Neural crest cell (in vitro differentiated cells): ENCODE measurements around the gene TRMT10C. TPM values are rescaled to one million over a fixed set of nuclear protein-coding genes. Genes with fewer than 3 reads are reported as not detected.
A peak's percentile ranks its signal among the peaks of the same experiment; 100 is the strongest.

Experiments
- DNase-seq: peaks from one replicate; pipeline ENCODE4 v3.0.0; 2021; ENCODE audit warnings: low read depth, mixed read lengths, low spot score
- H3K27ac Mint-ChIP-seq: one replicate; pipeline ENCODE4 v1.8.0; 2021; ENCODE audit warnings: mild to moderate bottlenecking, mixed read lengths; ENCODE audit not compliant: unreplicated experiment
- H3K27me3 Mint-ChIP-seq: 2 replicates; pipeline ENCODE4 v1.8.0; 2021; ENCODE audit warnings: low read depth, mild to moderate bottlenecking, mixed read lengths
- H3K36me3 Mint-ChIP-seq: 2 replicates; pipeline ENCODE4 v1.8.0; 2021; ENCODE audit warnings: low read depth, mild to moderate bottlenecking, mixed read lengths
- H3K4me1 Mint-ChIP-seq: 2 replicates; pipeline ENCODE4 v1.8.0; 2021; ENCODE audit warnings: mixed read lengths
- H3K4me3 Mint-ChIP-seq: one replicate; pipeline ENCODE4 v1.8.0; 2021; ENCODE audit warnings: mild to moderate bottlenecking, mixed read lengths
- H3K9me3 Mint-ChIP-seq: 2 replicates; pipeline ENCODE4 v1.8.0; 2021; ENCODE audit warnings: mixed read lengths
- total RNA-seq: library from RNA; stranded (reverse); gene quantifications from 2 replicates; pipeline ENCODE4 v1.2.1, GENCODE V29; 2021
- TF ChIP-seq, protein P1 (sequence below): fragments of 200-600 bp; sonication (generic); conservative IDR thresholded peaks from 2 replicates; pipeline ENCODE4 v1.5.0; 2021; ENCODE audit warnings: antibody characterized with exemption, mild to moderate bottlenecking

TRMT10C gene
- total RNA-seq, 1 donor from 2014 or later, result 28.9 TPM

DNA sequence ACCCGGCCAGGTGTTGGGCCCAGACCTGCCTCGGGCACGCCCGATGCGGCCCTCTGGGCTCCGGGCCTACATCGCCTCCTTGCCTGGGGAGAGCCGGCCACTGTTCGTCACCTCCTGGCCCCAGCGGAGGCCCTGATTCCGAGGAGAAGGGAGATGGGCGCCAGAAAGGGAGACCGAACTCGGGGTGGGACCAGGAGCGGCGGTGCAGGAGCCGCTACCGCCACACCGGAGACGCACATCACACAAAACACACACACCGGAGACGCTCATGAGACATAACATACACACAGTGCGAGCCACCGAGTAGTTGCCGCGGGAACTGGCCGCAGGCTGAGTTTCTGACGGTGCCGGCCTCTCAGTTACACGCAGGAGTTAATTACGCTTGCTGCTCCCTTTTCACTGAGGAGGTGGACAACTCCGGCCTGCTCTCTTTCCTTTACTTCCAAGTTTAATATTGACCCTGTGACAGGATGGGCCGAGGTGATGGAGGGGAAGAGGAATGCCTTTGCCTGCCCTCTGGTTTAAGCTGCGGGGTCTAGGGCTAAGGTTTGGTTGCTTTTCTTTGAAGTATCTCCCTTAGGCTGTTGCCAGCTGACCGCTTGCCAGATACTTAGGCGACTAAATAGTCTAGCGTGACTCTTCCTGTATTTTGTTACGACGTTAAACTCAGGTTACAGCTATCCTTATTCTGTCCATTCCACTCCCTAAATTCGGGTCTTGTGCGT is 12.9 kb downstream of the TRMT10C start:
- H3K36me3 Mint-ChIP-seq, result peaks cover 8% of the 10 kb centered on the region
- H3K9me3 Mint-ChIP-seq, result no peaks in the 10 kb centered on the region
- H3K27ac Mint-ChIP-seq, result peak overlapping the region; percentile 100
- H3K27me3 Mint-ChIP-seq, result no peaks in the 10 kb centered on the region
- TF ChIP-seq, protein P1, sequence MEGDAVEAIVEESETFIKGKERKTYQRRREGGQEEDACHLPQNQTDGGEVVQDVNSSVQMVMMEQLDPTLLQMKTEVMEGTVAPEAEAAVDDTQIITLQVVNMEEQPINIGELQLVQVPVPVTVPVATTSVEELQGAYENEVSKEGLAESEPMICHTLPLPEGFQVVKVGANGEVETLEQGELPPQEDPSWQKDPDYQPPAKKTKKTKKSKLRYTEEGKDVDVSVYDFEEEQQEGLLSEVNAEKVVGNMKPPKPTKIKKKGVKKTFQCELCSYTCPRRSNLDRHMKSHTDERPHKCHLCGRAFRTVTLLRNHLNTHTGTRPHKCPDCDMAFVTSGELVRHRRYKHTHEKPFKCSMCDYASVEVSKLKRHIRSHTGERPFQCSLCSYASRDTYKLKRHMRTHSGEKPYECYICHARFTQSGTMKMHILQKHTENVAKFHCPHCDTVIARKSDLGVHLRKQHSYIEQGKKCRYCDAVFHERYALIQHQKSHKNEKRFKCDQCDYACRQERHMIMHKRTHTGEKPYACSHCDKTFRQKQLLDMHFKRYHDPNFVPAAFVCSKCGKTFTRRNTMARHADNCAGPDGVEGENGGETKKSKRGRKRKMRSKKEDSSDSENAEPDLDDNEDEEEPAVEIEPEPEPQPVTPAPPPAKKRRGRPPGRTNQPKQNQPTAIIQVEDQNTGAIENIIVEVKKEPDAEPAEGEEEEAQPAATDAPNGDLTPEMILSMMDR, result no peak
- peak; percentile 38 for DNase-seq
- H3K4me3 Mint-ChIP-seq, result peak overlapping the region; percentile 95
- peaks cover 34% of the 10 kb centered on the region for H3K4me1 Mint-ChIP-seq

DNA sequence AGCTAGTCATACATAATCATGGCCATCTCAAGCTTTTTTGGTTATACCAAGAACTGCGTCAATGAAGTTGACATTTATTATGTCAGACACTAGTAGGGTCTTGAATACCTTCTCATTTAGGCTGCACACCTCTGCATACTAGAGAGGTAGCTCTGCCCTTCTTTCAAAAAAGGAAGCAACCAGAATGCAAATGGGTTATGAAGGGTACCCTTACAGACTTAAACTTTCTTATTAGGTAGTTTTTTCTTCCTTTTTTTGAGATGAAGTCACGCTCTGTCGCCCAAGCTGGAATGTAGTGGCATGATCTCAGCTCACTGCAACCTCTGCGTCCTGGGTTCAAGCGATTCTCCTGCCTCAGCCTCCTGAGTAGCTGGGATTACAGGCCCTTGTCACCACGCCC is 15.6 kb downstream of the TRMT10C start:
- Mint-ChIP-seq H3K4me3 (peak overlapping the region; percentile 44), H3K27me3 (no peaks in the 10 kb centered on the region), H3K27ac (no peak overlapping the region), H3K4me1 (peaks cover 34% of the 10 kb centered on the region), H3K9me3 (no peaks in the 10 kb centered on the region), H3K36me3 (peaks cover 8% of the 10 kb centered on the region)
- no peak for DNase-seq
- TF ChIP-seq, protein P1, result no peak

DNA sequence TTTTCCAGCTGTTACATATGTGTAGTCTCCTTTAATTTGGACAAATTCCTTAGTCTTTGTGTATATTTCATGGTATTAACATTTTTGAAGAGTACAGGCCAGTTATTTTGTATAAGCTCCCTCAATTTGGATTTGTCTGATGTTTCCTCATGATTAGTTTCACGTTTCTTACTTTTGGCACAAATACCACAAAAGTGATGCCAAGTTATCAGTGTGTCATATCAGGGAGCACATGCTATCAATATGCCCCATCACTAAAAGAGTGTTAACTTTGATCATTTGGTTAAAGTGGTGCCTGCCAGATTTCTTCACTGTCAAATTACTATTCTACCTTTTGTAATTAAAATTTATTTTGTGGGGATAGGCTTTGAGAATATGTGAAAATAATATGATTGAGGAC is 26.9 kb downstream of the TRMT10C start:
- H3K27me3 Mint-ChIP-seq, result no peaks in the 10 kb centered on the region
- H3K4me3 Mint-ChIP-seq, result no peak overlapping the region
- H3K9me3 Mint-ChIP-seq, result no peaks in the 10 kb centered on the region
- no peak for DNase-seq
- no peak overlapping the region for H3K27ac Mint-ChIP-seq
- peaks cover 4% of the 10 kb centered on the region for H3K36me3 Mint-ChIP-seq
- TF ChIP-seq, protein P1, result no peak
- H3K4me1 Mint-ChIP-seq, result no peaks in the 10 kb centered on the region

DNA sequence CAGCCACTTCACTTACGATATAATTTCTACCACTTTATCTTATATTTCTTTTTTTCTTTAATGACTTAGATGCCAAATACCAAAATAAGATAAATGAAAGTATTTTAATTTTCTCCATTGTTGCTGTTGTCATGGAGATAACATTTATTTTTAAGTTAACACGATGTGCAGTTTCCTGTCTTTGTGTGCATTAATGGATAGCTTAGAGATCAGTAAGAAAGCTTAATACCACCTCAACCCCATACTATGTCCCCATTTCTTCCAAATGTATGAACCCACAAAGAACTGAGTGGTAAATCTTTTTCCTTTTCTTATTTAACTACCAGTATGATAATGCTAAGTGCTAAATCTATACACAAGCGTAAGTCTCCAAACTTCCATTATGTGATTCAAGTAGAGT is 29.4 kb downstream of the TRMT10C start:
- TF ChIP-seq, protein P1, result no peak
- Mint-ChIP-seq H3K36me3 (peaks cover 5% of the 10 kb centered on the region), H3K9me3 (no peaks in the 10 kb centered on the region), H3K4me3 (no peak overlapping the region), H3K4me1 (no peaks in the 10 kb centered on the region), H3K27ac (no peak overlapping the region), H3K27me3 (no peaks in the 10 kb centered on the region)
- DNase-seq, result no peak

DNA sequence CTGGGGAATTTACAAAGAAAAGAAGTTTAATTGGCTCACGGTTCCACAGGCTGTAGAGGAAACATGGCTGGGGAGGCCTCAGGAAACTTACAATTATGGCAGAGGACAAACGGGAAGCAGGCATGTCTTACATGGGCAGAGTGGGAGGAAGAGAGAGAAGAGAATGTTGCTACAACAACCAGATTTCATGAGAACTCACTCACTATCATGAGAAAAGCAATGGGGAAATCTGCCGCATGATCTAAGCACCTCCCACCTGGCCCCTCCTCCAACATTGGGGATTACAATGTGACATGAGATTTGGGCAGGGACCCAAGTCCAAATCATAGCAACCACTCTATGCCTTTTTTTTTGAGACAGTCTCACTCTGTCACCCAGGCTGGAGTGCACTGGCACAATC is 41.1 kb downstream of the TRMT10C start:
- no peaks in the 10 kb centered on the region for H3K27me3 Mint-ChIP-seq
- H3K36me3 Mint-ChIP-seq, result peaks cover 2% of the 10 kb centered on the region
- H3K9me3 Mint-ChIP-seq, result peaks cover 2% of the 10 kb centered on the region
- no peak overlapping the region for H3K27ac Mint-ChIP-seq
- no peaks in the 10 kb centered on the region for H3K4me1 Mint-ChIP-seq
- TF ChIP-seq, protein P1, result no peak
- no peak for DNase-seq
- no peak overlapping the region for H3K4me3 Mint-ChIP-seq
